Fibroblast of skin of left biceps (primary cell): ENCODE measurements around the gene HOXA9.

Experiments
- DNase-seq, 2 experiments: peaks; one replicate each; pipeline ENCODE4 v3.0.0-alpha.2; 2013; ENCODE audit warnings: low read depth in 2 of 2

Gene HOXA9

DNA sequence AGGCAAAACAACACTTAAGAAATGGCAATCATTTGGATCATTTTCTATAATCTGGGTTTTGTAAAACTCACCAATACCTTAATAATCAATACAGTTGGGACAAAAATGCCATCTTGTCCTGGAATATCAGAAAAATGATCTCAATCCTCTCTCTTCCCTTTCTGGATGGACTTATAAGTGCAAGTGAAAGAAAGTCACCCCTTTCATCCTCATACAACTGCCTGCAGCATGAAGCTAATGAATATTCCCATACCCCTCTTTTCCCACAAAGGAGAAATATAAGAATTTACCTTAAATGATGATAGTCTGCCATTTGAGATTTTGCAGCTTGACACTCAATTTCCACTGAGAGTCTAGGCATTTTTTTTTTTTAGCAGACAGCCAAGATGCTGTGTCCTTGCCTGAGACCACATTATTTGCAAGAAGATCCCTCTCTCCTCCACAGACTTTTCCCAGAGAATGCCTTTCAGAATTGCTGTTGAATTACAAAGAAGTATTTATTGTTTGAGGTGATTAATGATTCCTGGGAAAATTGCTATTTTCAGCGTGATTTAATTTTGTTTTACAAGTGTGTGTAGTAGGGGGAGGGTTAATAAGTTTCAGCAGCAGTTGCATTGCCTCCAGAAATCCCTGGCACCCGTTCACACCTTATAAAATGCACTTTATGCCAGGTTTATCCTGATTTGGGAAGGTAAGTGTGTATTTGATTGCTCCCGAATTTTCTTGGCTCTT lies 38.6 kb downstream of the HOXA9 start:
- DNase-seq: no peak

DNA sequence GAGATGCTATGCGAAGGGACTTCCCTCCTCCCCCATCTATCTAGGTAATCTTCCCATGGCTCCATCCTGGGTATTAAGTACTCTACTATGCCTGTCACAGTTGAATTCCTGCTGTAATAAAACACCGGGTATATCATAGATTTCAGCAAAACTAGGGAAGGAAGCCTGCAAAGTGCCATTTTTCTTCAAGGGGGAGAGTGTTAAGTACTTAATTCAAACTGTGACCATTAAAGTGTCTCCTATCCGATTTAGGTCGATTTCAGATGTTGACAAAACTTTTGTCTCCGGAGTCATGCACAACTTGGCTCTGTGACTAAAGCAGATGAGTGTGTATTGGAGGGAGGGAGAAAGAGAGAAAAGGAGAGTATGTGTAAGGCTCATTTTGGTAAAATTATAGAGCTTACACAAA lies 39.3 kb downstream of the HOXA9 start:
- DNase-seq: no peak

DNA sequence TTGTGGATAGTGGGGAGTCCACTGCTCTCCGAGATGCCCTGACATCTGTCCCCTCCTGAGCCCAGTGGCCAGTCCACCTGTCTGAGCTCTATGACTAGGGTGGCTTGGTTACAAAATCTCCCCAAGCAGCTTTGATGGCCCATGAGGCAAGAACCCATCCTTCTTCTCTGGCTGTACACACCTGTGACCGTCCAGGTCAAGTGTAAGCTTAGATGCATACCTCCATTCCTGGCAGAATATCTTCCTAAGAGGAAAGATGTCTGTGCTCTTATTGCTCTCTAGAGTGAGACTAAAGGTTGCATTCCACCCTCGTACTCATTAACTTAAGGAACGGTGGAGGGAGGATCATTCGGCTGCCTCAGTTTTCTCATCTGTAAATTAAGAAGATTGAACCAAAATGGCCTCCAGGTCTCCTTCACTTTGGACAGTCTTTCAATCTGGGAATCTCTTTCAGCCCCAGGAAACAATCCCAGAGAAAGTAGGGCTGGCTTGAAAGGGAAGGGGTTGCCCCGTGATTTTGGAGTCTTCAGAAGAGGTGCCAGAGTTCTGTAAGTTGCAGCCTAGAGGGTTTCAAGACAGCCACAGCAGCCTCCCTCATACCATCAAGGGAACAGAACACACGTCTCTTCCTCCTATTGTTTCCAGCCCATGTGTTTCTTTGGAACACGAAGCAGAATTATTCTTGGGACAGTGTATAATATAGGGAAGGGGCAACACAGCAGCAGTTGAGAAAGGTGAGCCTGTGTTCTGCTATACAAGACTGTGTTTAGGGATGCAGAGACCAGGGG lies 40.2 kb downstream of the HOXA9 start:
- DNase-seq: no peak

DNA sequence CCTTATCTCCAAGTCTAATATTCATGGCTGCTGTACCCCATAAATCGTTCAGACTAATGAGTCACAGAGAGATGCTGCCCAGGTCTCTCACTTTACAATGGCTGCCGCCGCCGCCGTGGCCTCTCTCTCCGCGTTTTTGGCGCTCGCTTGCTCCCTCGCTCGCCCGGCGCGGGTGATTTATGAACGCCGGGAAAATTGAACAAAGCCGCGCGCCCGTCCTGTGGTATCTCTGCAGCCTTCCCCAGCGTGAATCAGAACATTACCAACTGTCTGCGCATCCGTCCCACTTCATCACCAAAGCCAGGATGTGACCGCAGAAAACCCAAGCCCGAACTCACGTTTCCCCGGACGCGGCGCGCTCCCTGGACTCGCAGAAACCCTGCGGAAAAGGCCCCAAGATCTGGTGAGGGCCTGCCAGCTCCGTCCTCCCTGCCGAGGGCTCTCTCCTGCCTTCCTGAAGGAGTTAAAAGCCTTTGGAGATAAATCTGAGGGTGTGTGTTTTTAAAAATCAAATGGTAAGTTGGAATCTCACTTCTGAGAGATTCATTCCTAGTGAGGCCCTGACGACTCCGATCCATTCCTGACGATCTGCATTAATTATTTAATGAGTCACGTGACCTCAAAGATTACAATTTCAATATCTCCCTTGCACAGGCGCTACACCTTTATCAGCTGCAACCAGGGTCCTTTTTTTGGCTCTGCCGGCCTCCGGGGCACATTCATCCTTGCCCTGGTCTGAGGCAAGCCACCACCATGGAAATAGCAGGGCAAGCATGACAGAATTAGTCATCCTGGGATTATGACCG lies 41.0 kb downstream of the HOXA9 start:
- DNase-seq: no peak

- no peak for DNase-seq
Observed at GRCh38 chr7:27123477-27124053, 41.8 kb downstream of the HOXA9 start.

- no peak for DNase-seq
Observed at GRCh38 chr7:27123007-27123476, 42.3 kb downstream of the HOXA9 start.

- DNase-seq: no peak
Observed at GRCh38 chr7:27122077-27122910, 43.0 kb downstream of the HOXA9 start.

- DNase-seq: no peak
Observed at GRCh38 chr7:27121684-27122076, 43.7 kb downstream of the HOXA9 start.

DNA sequence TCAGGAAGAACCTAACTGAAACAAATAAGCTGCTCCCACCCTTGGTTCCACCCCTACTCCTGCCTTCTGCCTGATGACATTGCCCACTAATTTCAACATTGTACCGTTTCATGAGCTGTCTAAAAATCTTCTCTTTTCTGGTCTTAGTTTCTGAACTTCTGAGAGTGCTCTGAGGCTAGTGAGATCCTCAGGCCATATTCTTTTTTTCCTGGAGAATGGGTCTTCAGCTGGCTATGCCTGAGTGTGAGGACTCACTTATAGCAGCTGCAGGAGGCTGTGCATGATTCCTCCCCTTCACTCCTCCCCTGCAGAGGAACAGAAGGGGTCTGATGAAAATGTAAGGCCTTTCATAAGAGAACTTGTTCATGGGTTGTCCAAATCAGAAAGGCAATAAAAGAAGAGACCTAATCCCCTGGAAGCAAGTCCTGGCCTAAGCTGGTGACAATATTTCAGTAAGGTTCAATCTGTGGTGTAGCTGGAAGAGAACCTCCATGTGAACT lies 45.9 kb downstream of the HOXA9 start:
- no peak for DNase-seq

GRCh38 chr7:27118580-27118979 lies 46.8 kb downstream of the HOXA9 start:
- no peak for DNase-seq

- no peak for DNase-seq
Observed at GRCh38 chr7:27117887-27118491, 47.3 kb downstream of the HOXA9 start.

DNA sequence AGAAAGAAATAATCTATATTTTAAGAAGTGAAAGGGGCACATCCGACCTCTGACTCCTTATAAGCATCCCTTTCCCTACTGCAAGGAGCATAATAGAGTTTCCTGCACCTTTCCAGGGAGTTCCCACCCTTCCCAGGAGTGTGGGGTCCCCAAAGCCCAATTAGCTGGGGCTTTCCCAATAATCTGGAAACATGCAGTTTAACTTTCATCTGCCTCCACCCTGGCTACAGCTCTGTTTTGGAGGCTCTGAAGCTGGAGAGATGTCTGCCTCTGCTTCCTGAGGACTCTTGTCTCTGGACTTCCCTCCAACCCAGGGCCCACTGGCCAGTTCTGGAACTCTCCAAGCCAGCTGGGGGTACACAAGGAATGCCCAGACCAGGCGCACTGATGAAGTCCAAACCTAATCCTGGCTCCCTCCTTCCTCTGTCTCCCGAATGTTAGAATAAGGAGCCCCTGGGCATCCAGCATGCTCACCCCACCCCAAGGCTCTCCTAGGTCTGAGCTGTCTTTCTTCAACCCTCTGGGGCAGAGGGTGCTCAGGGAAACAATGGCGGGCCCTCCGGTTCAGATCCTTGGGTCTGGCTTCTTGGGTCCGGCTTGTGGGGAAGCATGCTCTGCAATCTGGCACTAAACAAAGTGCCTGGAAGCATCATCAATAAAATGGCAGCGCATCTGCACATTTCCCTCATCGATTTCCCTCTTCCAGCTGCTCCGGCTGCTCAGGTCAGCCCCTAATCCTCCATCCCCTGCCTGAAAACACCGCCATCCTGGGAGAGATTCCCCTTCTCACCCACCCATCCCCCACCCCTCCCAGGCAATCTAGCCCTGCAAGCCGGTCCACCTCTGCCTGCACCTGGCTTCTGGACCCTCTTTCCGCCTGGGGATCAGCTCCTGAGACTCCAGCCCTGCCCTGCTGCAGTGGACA lies 48.1 kb downstream of the HOXA9 start:
- no peak for DNase-seq

DNA sequence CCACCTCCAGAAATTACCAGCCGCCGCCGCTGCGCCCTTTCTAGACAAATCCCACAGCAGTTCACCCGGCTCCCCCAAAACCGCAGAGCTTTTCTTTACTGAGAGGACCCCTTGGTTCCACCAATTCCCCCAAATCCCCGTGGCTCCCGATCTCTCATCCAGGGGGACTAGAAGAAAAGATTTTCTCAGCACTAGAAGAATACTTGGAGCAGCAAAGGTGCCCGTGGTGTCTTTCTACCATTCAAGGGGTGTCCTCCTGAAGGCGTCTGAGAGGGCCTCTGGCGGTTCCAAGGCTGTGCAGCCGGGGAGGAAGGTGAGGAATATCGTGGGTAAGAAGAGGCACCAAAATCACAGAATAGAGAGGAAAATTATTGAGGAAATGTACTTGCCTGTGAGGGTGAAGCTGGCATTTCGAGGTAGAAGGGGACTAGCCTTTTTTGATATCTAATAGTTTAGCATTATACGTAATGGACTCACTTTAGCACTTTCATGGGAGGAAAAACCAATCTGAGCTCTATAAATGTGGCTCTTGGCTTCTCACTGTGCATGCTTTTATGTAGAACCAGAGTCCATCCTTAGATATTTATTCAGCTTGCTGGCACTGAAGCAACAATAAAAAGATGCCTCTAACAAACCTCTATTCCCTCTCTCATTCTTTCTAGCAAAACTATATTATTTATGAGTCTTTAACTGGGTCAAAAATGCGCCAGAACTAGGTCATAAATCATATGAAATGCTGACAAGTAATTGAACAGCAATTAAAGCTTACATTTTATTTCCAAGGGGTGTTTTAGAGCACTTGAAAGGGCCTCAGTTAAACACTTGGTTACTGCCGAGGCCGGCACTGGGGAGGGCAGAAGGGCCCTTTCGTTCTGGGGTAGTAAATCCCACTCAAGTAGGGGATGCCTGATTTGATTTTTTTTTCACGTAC lies 49.0 kb downstream of the HOXA9 start:
- DNase-seq: no peak

GRCh38 chr7:27115221-27116026 lies 49.9 kb downstream of the HOXA9 start:
- DNase-seq: no peak

GRCh38 chr7:27114881-27115220 lies 50.5 kb downstream of the HOXA9 start:
- no peak for DNase-seq

DNA sequence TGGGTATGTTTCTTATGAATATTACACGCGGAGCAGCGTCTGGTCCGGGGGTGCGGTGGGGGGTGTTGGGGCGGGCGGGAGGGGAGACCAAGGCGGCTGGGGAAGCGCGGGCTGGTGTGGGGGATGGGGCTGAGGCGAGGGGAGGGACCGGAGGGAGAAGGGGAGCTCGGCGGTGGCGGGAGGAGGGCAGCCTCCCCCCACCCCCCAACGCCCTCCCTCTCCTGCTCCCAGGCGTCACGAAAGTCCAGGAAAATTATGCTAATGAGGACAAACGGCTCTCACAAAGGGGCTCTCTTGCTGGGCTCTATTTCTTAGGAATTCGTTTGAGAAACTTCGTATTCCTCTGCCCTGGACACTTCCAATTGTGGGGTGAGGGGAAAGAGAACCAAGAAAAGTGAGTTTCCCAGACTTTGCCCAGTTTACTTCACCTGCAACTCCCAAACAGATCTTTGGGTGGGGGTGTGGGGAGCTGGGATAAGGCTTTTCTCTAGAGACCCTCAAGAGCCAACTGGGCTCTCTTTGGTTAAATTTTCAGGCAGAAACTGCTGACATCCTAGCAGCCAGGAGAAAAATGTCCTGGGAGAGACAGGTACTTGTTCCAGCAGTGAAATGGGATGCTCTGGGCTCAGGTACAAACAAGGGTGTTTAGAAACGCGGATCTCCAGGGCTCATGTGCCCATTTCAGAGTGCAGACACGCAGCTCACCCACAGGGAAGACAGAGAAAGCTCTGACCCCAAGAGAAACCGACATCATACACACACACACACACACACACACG lies 51.2 kb downstream of the HOXA9 start:
- DNase-seq: no peak
